ENCODE measurements around the gene RABEP2.
"Not testable (repeated sequence)": the region's sequence is repeated elsewhere in the genome, so short reads cannot be mapped to it uniquely, and the experiment has no call there.

The RABEP2 gene, protein sequence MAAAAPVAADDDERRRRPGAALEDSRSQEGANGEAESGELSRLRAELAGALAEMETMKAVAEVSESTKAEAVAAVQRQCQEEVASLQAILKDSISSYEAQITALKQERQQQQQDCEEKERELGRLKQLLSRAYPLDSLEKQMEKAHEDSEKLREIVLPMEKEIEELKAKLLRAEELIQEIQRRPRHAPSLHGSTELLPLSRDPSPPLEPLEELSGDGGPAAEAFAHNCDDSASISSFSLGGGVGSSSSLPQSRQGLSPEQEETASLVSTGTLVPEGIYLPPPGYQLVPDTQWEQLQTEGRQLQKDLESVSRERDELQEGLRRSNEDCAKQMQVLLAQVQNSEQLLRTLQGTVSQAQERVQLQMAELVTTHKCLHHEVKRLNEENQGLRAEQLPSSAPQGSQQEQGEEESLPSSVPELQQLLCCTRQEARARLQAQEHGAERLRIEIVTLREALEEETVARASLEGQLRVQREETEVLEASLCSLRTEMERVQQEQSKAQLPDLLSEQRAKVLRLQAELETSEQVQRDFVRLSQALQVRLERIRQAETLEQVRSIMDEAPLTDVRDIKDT

DNA sequence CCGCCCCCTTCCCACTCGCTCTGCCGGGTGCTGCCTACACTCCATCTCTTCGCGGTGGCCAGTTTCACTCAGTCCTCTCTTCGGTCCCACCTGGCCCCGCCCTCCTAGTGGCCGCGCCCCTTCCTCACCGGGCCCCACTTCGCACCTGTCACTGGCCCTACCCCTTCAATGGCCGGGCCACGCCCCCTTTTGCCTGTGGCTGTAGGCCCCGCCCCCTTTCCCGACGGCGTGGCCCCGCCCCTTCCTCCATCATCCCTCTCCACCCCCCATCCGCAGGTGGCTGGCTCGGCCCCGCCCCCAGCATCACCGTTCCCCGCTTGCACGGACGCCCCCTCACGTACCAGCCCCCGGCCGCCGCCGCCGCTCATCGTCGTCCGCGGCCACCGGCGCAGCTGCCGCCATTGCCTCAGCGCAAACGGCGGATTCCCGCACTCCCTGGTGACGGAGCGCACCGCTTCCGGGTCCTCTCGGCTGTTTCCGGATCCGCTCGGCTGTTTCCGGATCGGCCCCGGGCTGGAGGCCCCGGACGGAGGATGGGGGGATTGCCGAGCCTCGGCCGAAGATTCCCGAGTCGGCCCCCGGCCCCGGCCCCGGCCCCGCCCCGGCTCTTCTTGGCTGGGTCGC lies at the start of gene RABEP2:
Gene RABEP2 (minus strand): TSS at position 477 of the 624 bp plus-strand sequence. CDS start 75 bp downstream, at position 402.
- peak; percentile 98 for DNase-seq

DNA sequence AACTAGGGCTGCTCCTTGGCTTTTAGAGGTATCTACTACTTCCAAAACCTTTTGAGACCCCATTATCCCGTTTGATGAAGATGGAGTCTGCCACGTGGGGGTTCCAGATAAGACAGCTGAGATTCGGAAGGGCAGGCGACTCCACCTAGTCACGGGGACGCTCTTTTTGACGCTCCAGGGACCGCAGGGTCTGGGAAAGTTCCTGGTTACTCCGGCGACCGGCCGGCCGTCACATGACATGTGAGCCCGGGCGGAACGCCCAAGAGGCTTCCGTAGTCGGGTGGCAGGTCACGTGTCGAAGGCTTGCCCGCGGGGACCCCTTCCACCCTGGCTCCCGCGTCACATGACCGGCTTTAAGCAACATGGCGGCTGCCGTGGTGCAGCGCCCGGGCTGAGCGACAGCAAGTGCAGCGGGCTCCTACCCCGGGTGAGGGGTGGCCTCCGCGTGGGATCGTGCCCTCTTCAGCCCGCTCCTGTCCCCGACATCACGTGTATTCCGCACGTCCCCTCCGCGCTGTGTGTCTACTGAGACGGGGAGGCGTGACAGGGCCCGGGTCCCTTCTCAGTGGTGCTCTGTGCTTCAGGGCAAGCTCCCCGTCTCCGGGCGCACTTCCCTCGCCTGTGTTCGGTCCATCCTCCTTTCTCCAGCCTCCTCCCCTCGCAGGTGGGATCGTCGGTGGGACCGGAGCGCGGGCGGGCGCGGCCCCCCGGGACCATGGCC lies 49.6 kb upstream of the RABEP2 start, which contains the start of gene SPNS1:
Gene SPNS1 (plus strand): TSS at position 342 of the 721 bp plus-strand sequence. CDS start 374 bp downstream, at position 716.
- DNase-seq, result peak; percentile 95 to 96

DNA sequence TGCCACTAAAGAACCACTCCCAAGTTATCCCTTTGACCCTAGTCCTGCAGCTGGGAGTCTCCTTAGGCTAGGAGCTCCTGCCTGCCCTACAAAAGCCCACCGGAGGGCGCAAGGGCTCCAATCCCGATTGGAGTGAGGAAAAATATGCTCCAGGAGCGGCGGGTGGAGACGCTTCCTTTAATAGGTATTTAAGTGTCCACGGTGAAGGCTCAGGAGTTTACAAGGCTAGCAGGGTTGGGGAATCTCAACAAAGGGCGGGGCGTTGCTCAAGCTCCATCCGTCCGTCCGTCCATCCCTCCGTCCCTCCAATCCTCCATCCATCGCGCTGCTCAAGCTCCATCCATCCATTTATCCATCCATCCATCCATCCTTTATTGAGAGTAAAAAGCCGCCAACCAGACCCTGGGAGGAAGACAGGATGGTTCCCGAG lies 49.0 kb upstream of the RABEP2 start:
- peak; percentile 50 to 59 for DNase-seq

DNA sequence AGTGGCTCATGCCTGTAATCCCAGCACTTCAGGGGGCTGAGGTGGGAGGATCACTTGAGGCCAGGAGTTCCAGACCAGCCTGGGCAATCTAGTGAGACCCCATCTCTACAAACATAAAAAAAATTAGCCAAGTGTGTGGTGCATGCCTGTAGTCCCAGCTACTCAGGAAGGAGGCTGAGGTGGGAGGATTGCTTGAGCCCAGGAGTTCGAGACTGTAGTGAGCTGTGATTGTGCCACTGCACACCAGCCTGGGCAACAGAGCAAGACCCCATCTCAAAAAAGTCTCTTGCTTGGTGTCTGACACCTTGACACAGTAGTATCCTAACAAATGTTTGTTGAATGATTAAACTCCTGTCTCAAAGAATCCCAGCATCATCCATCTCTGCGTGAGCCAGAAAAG lies 44.7 kb upstream of the RABEP2 start:
- not testable (repeated sequence) for DNase-seq

DNA sequence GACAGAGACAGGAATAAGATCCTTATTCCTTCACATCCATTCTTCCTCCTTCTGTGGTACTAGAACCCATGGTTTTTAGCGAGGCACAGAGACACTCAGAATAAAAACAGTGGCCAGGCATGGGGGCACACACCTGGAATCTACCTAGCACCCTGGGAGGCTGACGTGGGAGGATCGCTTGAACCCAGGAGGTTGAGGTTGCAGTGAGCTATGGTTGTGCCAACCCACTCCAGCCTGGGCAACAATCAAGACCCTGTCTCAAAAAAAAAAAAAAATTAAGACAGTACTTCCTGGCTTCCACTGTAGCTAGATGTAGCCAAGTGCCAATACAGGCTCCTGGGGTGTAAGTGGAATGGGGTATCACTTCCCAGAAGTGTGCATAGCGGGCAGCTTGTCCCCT lies 42.1 kb upstream of the RABEP2 start:
- no peak for DNase-seq

DNA sequence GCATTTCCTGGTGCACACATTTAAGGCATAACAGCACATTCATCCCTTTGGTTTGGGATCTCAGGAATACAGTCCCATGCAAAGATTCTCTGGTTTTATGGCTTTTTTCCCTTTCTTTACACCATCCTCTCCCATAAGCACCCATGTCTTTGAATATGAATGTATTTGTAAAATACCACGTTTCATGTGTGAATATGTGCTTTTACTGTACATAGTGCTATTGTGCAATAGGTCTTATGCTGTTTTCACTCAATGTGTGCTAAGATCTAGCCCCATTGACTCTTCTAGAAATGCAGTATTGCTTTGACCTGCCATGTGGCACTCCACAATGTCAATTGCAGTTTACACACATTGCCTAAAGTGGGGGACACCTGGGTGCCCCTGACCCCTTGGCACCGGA lies 39.5 kb upstream of the RABEP2 start:
- no peak for DNase-seq

DNA sequence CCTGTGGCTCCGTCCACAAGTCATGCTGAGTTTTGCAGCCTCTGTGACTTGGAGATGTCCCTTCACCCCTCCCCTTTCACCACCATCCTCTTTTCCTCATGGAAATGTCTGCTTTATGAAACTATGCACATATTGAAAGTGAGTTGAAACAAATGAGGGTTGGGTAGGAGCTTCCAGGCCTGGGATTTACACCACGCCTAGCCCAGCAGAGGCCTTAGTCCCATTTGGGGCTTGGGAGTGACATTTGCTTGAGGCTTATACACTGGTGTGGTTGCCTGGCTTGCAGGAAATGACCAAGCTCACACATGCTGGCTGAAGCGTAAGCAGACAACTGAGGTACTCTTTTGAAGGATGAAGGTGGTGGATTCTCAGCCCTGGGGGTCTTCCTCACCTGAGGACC lies 39.0 kb upstream of the RABEP2 start:
- DNase-seq, result no peak

DNA sequence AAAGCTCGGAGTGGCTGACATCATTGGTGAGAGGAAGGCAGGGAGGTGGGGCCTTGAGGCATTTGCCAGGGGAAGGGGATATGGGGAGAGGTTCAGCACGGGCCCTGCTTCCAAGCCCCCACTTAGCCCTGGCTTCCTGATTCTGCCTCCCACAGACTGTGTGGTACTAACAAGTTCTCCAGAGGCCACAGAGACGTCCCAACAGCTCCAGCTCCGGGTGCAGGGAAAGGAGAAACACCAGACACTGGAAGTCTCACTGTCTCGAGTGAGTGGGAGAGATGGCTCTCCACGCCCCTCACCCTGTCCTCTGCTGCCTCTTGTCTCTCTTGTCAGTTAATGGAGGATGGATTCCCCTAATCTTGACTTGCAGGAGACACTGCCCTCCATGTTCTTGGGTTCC lies 33.8 kb upstream of the RABEP2 start:
- DNase-seq, result no peak

DNA sequence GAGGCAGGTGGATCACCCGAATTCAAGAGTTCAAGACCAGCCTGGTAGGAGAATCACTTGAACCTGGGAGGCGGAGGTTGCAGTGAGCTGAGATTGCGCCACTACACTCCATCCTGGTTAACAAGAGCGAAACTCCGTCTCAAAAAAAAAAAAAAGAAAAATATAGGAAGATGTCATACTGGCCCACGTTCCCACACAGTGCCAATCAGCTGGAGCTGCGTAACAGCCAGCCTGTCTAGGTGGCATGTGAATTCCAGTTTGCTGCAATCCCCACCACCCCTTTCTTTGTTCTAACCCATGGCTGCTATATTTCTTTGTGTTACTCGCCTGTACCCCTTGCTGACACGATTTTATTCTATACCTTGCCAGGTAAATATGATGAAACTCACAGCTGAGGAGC lies 33.2 kb upstream of the RABEP2 start:
- no peak for DNase-seq

DNA sequence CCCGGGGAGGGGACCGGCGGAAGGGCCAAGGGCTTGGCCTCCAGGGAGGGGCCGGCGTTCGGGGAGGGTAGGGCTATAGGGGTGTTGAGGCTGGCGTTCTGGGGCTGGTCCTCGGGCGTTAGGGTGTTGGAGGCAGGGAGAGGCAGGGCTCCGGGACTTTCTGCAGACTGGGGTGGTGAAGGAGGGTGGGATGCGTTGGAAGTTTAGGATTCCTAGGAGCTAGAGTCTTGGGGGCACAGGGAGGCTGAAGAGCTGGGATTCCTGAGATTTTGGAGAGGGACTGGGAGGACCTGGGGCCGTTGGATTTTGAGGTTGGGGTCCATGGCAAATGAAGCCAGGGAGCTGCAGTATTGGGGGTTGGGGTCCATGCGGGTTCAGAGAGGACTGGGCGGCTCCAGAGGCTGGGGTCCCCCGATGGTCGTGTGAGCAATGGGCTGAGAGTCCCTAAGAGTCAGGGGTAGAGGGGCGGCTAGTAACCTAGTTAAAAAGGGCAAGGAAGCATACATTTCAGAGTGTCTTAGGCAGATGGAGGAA lies 26.4 kb upstream of the RABEP2 start:
- no peak for DNase-seq

DNA sequence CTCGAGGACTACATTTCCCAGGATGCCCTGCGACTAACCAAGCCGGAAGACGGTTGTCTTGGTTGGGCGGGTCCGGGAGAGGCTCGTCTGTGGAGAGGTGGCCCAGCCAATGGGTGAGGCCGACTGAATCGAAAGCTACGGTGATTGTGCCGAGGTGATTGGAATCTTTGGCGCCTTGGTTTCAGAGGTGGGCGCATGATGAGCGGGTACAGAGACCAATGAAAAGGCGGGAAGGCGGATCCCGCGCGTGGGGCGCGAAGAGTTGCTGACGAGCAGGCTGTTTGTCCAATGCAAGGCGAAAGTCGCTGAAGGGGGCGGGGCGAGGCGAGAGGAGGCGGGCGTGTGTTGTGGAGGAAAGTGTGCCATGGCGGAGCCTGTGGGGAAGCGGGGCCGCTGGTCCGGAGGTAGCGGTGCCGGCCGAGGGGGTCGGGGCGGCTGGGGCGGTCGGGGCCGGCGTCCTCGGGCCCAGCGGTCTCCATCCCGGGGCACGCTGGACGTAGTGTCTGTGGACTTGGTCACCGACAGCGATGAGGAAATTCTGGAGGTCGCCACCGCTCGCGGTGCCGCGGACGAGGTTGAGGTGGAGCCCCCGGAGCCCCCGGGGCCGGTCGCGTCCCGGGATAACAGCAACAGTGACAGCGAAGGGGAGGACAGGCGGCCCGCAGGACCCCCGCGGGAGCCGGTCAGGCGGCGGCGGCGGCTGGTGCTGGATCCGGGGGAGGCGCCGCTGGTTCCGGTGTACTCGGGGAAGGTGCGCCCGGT lies 25.8 kb upstream of the RABEP2 start, which contains the start of gene NFATC2IP:
Gene NFATC2IP (plus strand): TSS at position 290 of the 762 bp plus-strand sequence. CDS start 75 bp downstream, at position 365.
- peak; percentile 100 for DNase-seq

DNA sequence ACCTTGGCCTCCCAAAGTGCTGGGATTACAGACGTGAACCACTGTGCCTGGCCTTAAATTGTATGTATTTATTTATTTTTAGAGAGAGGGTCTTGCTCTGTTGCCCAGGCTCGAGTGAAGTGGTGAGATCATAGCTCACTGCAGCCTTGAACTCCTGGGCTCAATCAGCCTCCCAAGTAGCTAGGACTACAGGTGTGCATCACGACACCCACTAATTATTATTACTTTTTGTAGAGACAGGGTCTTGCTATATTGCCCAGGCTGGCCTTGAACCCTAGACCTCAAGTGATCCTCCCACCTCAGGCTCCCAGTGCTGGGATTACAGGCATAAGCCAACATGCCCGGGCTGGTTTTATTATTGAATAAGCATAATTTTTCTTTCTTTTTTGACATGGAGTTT lies 21.6 kb upstream of the RABEP2 start:
- no peak for DNase-seq

DNA sequence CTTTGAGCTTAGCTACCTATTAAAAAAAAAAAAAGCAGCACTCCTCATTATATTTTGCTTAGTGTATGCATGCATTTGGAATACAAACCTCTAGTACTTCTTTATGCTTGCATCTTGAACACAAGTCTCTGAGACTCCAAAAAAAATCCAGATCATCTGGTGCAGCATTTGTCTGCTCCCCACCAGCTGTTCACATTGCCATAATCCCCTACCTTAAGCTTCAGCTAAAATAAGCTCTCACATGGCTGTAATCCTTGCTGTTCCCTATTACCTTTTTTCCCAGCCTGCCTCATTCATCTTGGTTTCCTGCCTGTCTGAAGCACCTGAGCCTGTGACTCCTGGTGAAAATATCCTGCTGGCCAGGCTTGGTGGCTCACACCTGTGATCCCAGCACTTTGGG lies 18.2 kb upstream of the RABEP2 start:
- DNase-seq, result no peak

DNA sequence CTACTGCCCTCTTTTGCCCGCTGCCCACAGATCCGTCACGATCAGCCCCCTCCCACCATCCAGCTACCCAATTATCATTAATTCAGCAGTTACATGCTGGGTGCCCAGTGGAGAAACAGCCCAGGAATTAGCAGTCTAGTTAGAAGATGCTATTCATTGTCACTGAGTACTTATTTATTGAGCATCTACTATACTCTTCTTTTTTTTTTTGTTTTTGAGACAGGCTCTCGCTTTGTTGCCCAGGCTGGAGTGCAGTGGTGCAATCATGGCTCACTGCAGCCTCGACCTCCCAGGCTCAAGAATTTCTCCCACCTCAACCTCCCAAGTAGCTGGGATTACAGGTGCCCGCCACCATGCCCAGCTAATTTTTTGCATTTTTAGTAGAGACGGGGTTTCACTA lies 14.8 kb upstream of the RABEP2 start:
- DNase-seq, result not testable (repeated sequence)

DNA sequence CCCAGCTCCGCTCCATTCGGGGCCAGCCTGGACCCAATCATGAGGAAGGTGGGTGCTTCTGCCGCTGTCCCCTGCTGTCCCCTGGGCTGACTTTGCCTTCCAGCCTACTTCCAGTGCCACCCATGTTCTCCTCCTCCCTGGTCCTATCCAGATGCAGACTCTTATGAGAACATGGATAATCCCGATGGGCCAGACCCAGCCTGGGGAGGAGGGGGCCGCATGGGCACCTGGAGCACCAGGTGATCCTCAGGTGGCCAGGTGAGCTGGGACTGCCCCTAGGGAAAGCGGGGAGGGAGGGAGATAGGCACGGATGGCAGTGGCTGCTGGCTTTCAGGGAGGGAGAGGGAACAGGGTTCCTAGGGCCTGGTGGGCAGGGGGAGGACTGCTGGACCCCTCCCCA lies 13.7 kb upstream of the RABEP2 start:
- DNase-seq, result no peak

DNA sequence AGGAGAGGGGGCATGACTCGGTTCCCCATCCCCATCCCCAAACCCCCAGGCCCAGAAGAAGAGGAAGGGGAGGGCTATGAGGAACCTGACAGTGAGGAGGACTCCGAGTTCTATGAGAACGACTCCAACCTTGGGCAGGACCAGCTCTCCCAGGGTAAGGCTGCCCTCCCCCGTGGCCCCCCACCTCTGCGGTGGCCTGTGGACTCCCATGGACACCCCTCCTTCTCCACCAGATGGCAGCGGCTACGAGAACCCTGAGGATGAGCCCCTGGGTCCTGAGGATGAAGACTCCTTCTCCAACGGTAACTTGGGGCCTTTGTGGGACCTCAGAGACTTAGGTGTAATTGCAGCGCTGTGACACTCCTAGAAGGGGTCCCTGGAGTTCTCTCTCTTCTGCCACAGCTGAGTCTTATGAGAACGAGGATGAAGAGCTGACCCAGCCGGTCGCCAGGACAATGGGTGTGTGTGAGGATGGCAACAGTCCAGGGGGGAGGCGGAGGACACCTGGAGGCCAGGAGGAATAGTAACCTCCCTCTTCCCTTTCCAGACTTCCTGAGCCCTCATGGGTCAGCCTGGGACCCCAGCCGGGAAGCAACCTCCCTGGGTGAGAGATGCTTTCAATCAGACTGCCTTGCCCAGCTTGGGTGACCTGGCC lies 12.3 kb upstream of the RABEP2 start:
- DNase-seq, result no peak

DNA sequence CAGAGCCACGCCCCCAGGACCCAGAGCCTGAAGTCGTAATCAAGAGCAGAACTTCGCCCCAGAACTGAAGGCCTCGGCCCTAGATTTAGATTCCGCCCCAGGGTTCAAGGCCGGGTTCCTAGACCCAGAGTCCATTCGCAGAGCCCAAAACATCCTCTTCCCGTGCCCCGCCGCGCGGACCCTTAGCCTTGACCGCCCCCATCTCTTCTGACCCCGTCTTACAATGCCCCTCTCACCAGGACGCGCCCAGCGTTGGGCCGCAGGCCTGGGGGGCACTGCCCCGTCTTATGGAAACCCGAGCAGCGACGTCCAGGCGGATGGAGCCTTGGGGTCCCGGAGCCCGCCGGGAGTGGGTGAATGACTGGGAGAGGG lies 11.7 kb upstream of the RABEP2 start:
- no peak for DNase-seq

DNA sequence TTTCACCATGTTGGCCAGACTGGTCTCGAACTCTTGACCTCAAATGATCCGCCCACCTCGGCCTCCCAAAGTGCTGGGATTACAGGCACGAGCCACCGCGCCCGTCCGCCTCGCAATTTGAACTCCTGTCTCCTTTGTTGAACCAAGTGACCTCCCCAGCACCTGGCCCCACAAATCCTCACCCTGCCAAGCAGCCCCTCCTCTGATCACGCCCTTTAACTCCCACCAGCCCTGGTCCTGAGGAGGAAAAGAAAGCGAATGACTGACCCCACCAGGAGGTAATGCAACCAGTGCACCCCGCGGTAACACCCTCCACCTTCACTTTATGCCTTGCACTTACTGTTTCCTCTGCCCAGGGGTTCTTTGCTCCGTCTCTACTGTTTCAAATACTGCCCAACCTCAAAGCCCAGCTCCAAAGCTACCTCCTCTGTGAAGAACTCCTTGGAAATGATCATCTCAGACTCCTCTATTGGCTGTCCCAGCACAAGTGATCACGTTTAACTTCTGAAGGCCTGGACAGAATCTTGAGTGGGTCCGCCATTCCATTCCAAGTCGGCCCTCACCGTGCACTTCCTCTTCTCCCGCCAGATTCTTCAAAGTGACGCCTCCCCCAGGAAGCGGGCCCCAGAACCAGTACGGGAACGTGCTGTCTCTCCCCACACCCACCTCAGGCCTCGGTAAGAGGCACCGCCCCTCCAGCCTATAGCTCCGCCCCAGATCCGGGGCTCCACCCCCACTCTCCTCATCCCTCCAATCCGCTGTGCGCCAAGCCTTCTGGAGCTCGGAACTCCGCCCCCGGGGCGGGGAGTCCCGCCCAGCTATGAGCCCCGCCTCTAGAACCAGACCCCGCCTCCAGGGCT lies 11.1 kb upstream of the RABEP2 start:
- peak; percentile 87 to 90 for DNase-seq

DNA sequence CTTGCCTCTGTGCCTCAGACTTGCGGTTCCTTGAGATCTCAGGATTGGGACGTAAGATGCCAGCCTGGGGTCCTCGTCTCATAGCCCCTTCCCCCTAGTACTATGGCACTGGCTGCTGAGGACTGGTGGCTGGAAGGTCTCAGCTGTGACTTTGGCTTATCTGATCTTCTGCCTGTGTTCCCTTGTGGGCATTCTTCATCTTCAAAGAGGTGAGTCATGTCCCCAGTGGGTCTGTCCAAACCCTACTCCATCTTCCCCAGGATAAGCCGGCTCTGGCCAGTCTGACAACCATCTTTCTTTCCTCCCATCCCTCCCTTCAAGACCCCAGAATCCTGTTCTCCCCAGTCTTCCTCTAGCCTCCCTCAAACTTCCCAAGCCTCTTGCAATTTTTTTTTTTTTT lies 10.3 kb upstream of the RABEP2 start:
- no peak for DNase-seq

DNA sequence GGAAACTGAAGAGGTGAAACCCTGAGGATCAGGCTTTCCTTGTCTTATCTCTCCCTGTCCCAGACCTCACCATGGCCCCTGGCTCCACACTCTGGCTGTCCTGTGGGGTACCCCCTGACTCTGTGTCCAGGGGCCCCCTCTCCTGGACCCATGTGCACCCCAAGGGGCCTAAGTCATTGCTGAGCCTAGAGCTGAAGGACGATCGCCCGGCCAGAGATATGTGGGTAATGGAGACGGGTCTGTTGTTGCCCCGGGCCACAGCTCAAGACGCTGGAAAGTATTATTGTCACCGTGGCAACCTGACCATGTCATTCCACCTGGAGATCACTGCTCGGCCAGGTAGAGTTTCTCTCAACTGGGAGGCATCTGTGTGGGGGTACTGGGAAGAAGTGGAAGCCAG lies 8.1 kb upstream of the RABEP2 start:
- no peak for DNase-seq

Data from activated CD4-positive, alpha-beta T cell treated with anti-CD3 and anti-CD28 coated beads, Interleukin-2, amount 50 U/mL, for 48 hours (primary cell).